ENCODE results near the gene FIGN. TPM values are rescaled to one million over a fixed set of nuclear protein-coding genes. Genes with fewer than 3 reads are reported as not detected.
A peak's percentile ranks its signal among the peaks of the same experiment; 100 is the strongest.

FIGN gene
- total RNA-seq, 1 donor from 2014 or later = 41.1 TPM

DNA sequence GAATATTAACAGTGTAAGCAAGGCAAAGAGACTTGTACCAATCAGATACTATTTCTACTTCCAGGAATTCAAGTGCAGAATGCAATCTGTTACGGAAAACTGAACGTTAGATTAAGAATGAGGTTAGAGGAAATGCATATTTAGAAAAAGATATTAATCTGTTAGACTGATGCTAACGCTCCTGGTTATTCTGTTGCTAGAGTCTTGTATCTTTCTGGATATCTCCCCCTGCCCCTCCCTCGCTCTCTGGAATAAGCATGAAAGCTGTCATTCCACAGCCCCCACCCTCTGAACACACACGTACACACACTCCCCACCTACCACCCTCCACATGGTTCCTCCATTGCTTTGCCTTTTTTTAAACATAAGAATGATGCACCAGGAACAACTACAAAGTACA is 24.1 kb downstream of the FIGN start:
- H3K27me3 ChIP-seq = no peaks in the 10 kb centered on the region
- no peaks in the 10 kb centered on the region for H3K9me3 Mint-ChIP-seq
- no peaks in the 10 kb centered on the region for H3K27me3 Mint-ChIP-seq (ENCODE audit: insufficient read depth, low read depth)
- H3K36me3 ChIP-seq = no peaks in the 10 kb centered on the region
- H3K4me2 ChIP-seq = peak overlapping the region; percentile 50
- TF ChIP-seq EZH2phosphoT487 (IDR thresholded peaks at IDR 0.05) (no peak), EZH2 (IDR thresholded peaks at IDR 0.05) (no peak)
- TF ChIP-seq, protein P1, sequence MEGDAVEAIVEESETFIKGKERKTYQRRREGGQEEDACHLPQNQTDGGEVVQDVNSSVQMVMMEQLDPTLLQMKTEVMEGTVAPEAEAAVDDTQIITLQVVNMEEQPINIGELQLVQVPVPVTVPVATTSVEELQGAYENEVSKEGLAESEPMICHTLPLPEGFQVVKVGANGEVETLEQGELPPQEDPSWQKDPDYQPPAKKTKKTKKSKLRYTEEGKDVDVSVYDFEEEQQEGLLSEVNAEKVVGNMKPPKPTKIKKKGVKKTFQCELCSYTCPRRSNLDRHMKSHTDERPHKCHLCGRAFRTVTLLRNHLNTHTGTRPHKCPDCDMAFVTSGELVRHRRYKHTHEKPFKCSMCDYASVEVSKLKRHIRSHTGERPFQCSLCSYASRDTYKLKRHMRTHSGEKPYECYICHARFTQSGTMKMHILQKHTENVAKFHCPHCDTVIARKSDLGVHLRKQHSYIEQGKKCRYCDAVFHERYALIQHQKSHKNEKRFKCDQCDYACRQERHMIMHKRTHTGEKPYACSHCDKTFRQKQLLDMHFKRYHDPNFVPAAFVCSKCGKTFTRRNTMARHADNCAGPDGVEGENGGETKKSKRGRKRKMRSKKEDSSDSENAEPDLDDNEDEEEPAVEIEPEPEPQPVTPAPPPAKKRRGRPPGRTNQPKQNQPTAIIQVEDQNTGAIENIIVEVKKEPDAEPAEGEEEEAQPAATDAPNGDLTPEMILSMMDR (IDR thresholded peaks at IDR 0.05) = no peak
- no peak overlapping the region for H3K9ac ChIP-seq
- H3K4me3 Mint-ChIP-seq = no peak overlapping the region
- peaks cover 22% of the 10 kb centered on the region for H3F3A ChIP-seq (ENCODE audit: low read depth)
- H4K20me1 ChIP-seq (ENCODE audit: low read depth) = peaks cover 13% of the 10 kb centered on the region
- H3K4me3 ChIP-seq = no peak overlapping the region
- H3K27ac Mint-ChIP-seq = peak overlapping the region; percentile 42
- H2AFZ ChIP-seq (replicated peaks) = no peak overlapping the region
- peaks cover 60% of the 10 kb centered on the region for H3K4me1 Mint-ChIP-seq
- H3K36me3 Mint-ChIP-seq = peaks cover 10% of the 10 kb centered on the region
- H3K79me2 ChIP-seq (ENCODE audit: low read depth) = peaks cover 100% of the 10 kb centered on the region
- no peak for DNase-seq (ENCODE audit: low spot score)
- H3K27ac ChIP-seq = no peak overlapping the region
- no peaks in the 10 kb centered on the region for H3K9me3 ChIP-seq (ENCODE audit: low read depth)
- H3K4me1 ChIP-seq = peaks cover 69% of the 10 kb centered on the region

DNA sequence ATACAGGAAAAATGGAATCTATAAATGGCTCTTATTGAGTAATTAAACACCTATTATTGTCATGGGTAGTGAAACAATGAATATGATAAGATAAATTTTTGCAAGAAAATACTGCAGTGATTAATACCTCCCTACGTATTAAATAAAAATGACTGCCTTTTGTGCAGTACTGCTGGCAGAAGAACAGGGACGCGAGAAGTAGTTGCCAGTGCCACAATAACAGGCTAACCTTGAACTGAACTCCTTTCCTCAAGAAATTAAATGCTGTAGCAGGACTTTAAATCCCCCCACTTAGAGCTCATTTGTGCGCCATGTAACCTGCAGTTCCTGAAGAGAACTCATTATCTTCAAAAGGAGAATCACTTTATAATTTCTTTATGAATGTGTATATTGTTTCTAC is 24.6 kb downstream of the FIGN start:
- Histone ChIP-seq H3K27me3 (no peaks in the 10 kb centered on the region), H3K9me3 (ENCODE audit: low read depth) (no peaks in the 10 kb centered on the region), H3K4me2 (peak overlapping the region; percentile 50), H3F3A (ENCODE audit: low read depth) (peaks cover 22% of the 10 kb centered on the region), H4K20me1 (ENCODE audit: low read depth) (peaks cover 13% of the 10 kb centered on the region), H3K36me3 (no peaks in the 10 kb centered on the region), H3K4me3 (no peak overlapping the region), H3K9ac (no peak overlapping the region), H3K79me2 (ENCODE audit: low read depth) (peaks cover 100% of the 10 kb centered on the region), H2AFZ (replicated peaks) (no peak overlapping the region), H3K27ac (no peak overlapping the region), H3K4me1 (peaks cover 64% of the 10 kb centered on the region)
- peaks cover 10% of the 10 kb centered on the region for H3K36me3 Mint-ChIP-seq
- H3K9me3 Mint-ChIP-seq = no peaks in the 10 kb centered on the region
- no peak overlapping the region for H3K4me3 Mint-ChIP-seq
- TF ChIP-seq, protein P1 (IDR thresholded peaks at IDR 0.05) = no peak
- no peak for TF ChIP-seq EZH2phosphoT487 (IDR thresholded peaks at IDR 0.05)
- no peak for TF ChIP-seq EZH2 (IDR thresholded peaks at IDR 0.05)
- no peaks in the 10 kb centered on the region for H3K27me3 Mint-ChIP-seq (ENCODE audit: insufficient read depth, low read depth)
- no peak for DNase-seq (ENCODE audit: low spot score)
- peaks cover 57% of the 10 kb centered on the region for H3K4me1 Mint-ChIP-seq
- H3K27ac Mint-ChIP-seq = no peak overlapping the region

DNA sequence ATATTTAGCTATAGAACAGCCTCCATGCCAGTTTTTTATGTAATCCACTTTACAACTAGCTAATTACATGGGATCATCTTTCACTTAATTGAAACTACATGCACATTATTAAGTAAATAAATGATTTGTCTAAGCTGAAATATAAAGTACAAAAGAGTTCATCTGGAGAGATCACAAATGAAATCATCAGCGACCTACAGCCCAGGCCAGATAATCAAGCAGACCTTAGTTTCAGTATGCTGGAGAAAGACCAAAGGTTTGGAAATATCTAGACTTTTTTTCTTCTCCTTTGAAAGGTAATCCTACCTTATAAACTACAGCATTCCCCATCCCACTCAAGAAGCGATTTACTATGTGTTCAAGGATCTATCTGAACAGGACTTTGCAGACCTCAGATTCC is 26.5 kb downstream of the FIGN start:
- Mint-ChIP-seq H3K27me3 (ENCODE audit: insufficient read depth, low read depth) (no peaks in the 10 kb centered on the region), H3K27ac (no peak overlapping the region)
- H3K4me1 ChIP-seq = peaks cover 45% of the 10 kb centered on the region

More for the DNA sequence above, 26.5 kb downstream of the FIGN start:
- Histone ChIP-seq H3K4me2 (no peak overlapping the region), H3K27me3 (no peaks in the 10 kb centered on the region), H3K4me3 (no peak overlapping the region), H3K9me3 (ENCODE audit: low read depth) (no peaks in the 10 kb centered on the region), H3K9ac (no peak overlapping the region), H4K20me1 (ENCODE audit: low read depth) (peaks cover 4% of the 10 kb centered on the region), H3K36me3 (no peaks in the 10 kb centered on the region), H3F3A (ENCODE audit: low read depth) (peaks cover 10% of the 10 kb centered on the region), H3K79me2 (ENCODE audit: low read depth) (peaks cover 100% of the 10 kb centered on the region), H2AFZ (replicated peaks) (no peak overlapping the region), H3K27ac (no peak overlapping the region)
- DNase-seq (ENCODE audit: low spot score) = no peak
- Mint-ChIP-seq H3K9me3 (no peaks in the 10 kb centered on the region), H3K4me3 (no peak overlapping the region), H3K4me1 (peaks cover 37% of the 10 kb centered on the region), H3K36me3 (peaks cover 17% of the 10 kb centered on the region)
- TF ChIP-seq, protein P1 (IDR thresholded peaks at IDR 0.05) = no peak
- no peak for TF ChIP-seq EZH2 (IDR thresholded peaks at IDR 0.05)
- no peak for TF ChIP-seq EZH2phosphoT487 (IDR thresholded peaks at IDR 0.05)

Measured in neural progenitor cell (in vitro differentiated cells).